ENCODE measurements around the gene MAGEB6B. TPM values are rescaled to one million over a fixed set of nuclear protein-coding genes. Genes with fewer than 3 reads are reported as not detected.

The MAGEB6B gene
- total and polyA plus RNA-seq, 2 experiments from 2014 or later = not detected

DNA sequence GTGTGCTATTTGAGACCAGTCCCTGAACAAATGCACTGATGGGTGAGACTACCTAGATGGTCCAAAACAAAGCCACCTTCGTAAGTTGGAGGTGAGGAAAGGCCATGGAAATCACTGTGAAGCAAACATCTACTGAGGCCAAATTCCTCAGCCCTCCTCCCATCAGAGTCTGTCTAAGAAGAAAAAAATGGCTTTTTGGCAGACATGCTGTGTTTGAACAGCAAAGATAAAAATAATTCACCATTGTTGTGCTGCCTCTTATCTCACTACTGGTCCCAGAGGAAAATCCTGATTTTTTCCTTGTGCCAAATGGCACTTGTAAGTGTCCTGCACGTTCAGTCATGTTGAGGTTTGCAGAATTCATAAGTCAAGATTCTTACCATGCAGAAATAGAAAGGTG is 14.4 kb upstream of the MAGEB6B start (continued):
- TF ChIP-seq, protein P1, sequence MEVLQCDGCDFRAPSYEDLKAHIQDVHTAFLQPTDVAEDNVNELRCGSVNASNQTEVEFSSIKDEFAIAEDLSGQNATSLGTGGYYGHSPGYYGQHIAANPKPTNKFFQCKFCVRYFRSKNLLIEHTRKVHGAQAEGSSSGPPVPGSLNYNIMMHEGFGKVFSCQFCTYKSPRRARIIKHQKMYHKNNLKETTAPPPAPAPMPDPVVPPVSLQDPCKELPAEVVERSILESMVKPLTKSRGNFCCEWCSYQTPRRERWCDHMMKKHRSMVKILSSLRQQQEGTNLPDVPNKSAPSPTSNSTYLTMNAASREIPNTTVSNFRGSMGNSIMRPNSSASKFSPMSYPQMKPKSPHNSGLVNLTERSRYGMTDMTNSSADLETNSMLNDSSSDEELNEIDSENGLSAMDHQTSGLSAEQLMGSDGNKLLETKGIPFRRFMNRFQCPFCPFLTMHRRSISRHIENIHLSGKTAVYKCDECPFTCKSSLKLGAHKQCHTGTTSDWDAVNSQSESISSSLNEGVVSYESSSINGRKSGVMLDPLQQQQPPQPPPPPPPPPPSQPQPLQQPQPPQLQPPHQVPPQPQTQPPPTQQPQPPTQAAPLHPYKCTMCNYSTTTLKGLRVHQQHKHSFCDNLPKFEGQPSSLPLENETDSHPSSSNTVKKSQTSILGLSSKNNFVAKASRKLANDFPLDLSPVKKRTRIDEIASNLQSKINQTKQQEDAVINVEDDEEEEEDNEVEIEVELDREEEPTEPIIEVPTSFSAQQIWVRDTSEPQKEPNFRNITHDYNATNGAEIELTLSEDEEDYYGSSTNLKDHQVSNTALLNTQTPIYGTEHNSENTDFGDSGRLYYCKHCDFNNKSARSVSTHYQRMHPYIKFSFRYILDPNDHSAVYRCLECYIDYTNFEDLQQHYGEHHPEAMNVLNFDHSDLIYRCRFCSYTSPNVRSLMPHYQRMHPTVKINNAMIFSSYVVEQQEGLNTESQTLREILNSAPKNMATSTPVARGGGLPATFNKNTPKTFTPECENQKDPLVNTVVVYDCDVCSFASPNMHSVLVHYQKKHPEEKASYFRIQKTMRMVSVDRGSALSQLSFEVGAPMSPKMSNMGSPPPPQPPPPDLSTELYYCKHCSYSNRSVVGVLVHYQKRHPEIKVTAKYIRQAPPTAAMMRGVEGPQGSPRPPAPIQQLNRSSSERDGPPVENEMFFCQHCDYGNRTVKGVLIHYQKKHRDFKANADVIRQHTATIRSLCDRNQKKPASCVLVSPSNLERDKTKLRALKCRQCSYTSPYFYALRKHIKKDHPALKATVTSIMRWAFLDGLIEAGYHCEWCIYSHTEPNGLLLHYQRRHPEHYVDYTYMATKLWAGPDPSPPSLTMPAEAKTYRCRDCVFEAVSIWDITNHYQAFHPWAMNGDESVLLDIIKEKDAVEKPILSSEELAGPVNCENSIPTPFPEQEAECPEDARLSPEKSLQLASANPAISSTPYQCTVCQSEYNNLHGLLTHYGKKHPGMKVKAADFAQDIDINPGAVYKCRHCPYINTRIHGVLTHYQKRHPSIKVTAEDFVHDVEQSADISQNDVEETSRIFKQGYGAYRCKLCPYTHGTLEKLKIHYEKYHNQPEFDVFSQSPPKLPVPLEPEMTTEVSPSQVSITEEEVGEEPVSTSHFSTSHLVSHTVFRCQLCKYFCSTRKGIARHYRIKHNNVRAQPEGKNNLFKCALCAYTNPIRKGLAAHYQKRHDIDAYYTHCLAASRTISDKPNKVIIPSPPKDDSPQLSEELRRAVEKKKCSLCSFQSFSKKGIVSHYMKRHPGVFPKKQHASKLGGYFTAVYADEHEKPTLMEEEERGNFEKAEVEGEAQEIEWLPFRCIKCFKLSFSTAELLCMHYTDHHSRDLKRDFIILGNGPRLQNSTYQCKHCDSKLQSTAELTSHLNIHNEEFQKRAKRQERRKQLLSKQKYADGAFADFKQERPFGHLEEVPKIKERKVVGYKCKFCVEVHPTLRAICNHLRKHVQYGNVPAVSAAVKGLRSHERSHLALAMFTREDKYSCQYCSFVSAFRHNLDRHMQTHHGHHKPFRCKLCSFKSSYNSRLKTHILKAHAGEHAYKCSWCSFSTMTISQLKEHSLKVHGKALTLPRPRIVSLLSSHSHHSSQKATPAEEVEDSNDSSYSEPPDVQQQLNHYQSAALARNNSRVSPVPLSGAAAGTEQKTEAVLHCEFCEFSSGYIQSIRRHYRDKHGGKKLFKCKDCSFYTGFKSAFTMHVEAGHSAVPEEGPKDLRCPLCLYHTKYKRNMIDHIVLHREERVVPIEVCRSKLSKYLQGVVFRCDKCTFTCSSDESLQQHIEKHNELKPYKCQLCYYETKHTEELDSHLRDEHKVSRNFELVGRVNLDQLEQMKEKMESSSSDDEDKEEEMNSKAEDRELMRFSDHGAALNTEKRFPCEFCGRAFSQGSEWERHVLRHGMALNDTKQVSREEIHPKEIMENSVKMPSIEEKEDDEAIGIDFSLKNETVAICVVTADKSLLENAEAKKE (CRISPR knock-in tag; IDR thresholded peaks at IDR 0.05) = no peak
- TF ChIP-seq, protein P2, sequence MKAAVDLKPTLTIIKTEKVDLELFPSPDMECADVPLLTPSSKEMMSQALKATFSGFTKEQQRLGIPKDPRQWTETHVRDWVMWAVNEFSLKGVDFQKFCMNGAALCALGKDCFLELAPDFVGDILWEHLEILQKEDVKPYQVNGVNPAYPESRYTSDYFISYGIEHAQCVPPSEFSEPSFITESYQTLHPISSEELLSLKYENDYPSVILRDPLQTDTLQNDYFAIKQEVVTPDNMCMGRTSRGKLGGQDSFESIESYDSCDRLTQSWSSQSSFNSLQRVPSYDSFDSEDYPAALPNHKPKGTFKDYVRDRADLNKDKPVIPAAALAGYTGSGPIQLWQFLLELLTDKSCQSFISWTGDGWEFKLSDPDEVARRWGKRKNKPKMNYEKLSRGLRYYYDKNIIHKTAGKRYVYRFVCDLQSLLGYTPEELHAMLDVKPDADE (IDR thresholded peaks at IDR 0.05) = no peak

DNA sequence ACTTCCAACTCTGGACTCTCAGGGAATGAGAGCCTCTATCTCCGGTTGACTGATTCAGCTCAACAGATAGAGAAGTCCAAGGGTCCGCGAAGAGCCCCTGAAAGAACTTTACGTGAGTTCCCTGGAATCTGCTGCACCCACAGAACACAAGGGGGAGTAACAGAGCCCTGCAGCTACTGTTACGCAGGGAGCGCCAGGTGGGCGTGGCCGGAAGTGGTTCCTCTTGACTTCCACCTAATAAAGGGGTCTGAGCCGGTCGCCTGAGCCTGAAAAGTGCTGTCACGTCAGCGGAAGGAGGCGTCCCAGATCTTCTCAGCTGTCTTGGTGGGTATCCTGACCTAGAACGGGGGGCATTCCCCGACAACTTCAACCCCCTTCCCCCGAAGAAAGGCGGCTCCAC is 31.8 kb downstream of the MAGEB6B start, which contains the start of gene MAGEB6:
Gene MAGEB6 (plus strand): TSS at position 237 of the 400 bp plus-strand sequence. CDS start 1,407 bp downstream, outside the sequence.
- DNase-seq (ENCODE audit: low spot score) = peak; percentile 6
- no peak for ATAC-seq
- no peaks in the 10 kb centered on the region for H3K4me1 ChIP-seq (ENCODE audit: insufficient read depth)

More for the DNA sequence above, 31.8 kb downstream of the MAGEB6B start, which contains the start of gene MAGEB6:
- Histone ChIP-seq H3K4me3 (no peak within 1 kb of the TSS), H3K36me3 (ENCODE audit: insufficient read depth) (no peaks in the 10 kb centered on the region), H3K9me2 (ENCODE audit: insufficient read depth) (no peaks in the 10 kb centered on the region), H2AFZ (no peak within 1 kb of the TSS), H3K4me2 (no peak within 1 kb of the TSS), H4K20me1 (replicated peaks; ENCODE audit: insufficient read depth) (no peaks in the 10 kb centered on the region), H3K27ac (ENCODE audit: low read depth) (no peak within 1 kb of the TSS), H3K79me2 (replicated peaks; ENCODE audit: insufficient read depth) (no peaks in the 10 kb centered on the region), H3F3A (replicated peaks; ENCODE audit: low read depth) (no peaks in the 10 kb centered on the region), H3K27me3 (ENCODE audit: insufficient read depth) (no peaks in the 10 kb centered on the region)
- no peaks in the 10 kb centered on the region for H3K4me1 Mint-ChIP-seq
- no peak within 1 kb of the TSS for H3K4me3 Mint-ChIP-seq
- TF ChIP-seq, protein P1 (CRISPR knock-in tag; IDR thresholded peaks at IDR 0.05) = no peak
- TF ChIP-seq STAT1 (IDR thresholded peaks at IDR 0.05; ENCODE audit: unreplicated experiment) = no peak
- no peak for TF ChIP-seq NANOG (IDR thresholded peaks at IDR 0.05; ENCODE audit: borderline replicate concordance)
- TF ChIP-seq ZNF114 (CRISPR knock-in tag; IDR thresholded peaks at IDR 0.05) = no peak
- TF ChIP-seq CTCF (conservative IDR thresholded peaks at IDR 0.05; ENCODE audit: low read depth in 2 of 2) = peak in 1 of 2 experiments; percentile 21; a peak in 2 of 4 replicates
- no peak for TF ChIP-seq EZH2phosphoT487 (IDR thresholded peaks at IDR 0.05; ENCODE audit: unreplicated experiment)
- no peaks in the 10 kb centered on the region for H3K27me3 Mint-ChIP-seq (ENCODE audit: insufficient read depth, low read depth, poor library complexity)
- H3K9me3 Mint-ChIP-seq = peaks cover 4% of the 10 kb centered on the region; the same call in 1 of the 3 replicates
- no peak within 1 kb of the TSS for H3K27ac Mint-ChIP-seq
- no peaks in the 10 kb centered on the region for H3K36me3 Mint-ChIP-seq (ENCODE audit: low read depth)

All from GM23338 (cell line).